Measurements from ENCODE around the gene EIF3I.
"Not testable (repeated sequence)": the region's sequence is repeated elsewhere in the genome, so short reads cannot be mapped to it uniquely, and the experiment has no call there.

Gene EIF3I

DNA sequence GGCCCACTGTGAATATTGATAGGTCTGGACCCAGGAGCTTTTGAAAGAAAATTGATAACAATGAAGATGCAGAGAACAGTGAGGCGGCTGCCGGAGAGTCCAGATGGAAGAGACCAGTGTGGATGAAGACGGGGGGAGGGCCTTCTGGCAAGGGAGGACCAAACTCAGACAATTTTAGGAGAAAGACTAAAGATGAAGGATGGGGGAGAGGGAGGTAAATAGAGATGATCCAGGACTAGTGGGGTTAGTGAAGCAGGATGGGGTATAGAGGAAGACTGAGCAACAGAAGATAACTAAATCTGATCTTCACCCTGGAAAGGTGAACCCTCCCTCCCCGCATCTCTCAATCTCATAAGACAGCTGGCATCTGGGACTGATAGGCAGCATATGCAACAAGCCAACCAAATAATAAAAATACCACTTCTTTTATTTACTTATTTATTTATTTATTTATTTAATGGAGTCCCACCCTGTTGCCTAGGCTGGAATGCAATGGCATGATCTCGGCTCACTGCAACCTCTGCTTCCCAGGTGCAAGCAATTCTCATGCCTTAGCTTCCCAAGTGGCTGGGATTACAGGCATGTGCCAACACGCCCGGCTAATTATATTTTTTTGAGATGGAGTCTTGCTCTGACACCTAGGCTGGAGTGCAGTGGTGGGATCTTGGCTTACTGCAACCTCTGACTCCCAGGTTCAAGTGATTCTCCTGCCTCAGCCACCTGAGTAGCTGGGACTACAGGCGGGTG, 10.5 kb downstream of the EIF3I start:
- FAIRE-seq, result no peak

- FAIRE-seq, result no peak
Measured at GRCh38 chr1:32234792-32235191, 12.6 kb downstream of the EIF3I start.

GRCh38 chr1:32239337-32239736, 17.1 kb downstream of the EIF3I start:
- FAIRE-seq, result no peak

DNA sequence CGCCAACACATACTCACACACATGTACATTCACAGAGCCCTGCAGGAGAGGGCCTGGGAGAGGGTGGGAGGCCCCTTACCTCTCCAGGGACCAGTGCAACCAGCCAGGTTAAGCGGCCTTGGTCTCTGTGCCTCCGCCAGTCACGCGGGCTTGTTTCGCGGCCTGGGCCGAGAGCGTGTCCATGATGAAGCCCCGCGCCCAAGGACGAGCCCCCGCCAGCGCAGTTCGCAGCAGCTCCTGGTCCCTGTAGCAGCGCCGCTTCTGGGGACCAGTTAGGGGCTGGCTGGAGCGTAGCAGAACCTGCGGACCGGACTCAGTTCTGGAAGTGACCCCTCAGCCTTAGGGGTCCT, 17.6 kb downstream of the EIF3I start:
- no peak for FAIRE-seq

GRCh38 chr1:32240140-32240951, 18.1 kb downstream of the EIF3I start:
- FAIRE-seq, result no peak

DNA sequence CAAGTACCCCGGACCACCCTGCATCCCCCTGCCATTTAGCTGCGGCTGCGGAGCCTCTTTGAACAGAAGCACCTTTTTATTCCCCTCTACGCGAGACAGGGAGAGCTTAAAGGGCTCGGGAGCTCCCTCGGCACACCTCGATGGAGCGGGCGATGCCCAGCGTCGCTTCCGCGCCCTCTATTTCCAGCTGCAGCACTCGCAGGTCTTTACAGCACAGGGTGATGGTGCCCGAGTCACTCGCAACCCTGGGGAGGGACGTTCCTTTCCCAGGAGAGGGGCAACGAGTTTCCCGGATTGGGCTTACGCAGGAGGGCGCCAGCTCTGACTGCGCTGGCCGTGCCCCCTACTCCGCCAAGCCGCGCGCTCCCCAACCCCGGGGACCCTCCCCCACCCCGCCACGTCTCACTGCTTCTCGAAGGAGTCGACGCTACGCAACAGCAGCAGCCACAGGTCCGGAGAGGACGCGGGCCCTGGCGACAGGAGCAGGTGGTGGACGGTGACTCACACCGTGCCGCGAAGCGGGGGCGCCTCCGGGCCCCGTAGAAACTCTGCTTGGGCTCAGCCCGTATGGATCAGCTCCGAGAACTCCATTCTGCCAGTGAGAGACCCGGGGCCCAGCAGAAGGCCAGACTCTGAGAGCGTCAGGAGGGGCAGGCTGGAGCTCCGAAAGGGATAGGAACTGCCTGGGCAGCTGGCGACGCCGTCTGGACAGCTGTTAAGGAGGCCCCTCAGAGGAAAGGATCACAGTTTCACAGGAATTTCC, 19.0 kb downstream of the EIF3I start:
- no peak for FAIRE-seq

DNA sequence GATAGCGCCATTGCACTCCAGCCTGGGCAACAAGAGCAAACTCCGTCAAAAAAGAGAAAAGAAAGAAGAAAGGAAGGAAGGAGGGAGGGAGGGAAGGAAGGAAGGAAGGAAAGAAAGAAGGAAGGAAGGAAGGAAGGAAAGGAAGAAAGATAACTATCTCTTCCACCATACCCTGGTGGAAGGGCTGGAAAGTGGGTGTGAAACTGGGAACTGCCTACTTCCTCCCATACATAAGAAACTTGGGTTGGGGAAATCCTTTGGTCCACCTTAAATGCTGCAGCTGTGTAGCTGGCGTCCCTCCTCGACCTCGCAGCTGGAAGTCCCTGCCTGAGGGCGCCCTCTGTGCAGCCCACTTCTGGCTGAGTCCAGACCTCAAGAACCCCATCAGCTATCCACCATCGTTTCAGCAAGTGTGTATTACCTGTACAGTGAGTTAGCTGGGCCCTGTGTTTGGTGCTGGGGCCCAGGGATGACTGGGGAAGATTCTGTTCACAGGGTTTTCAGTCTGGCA, 20.2 kb downstream of the EIF3I start:
- FAIRE-seq, result no peak

GRCh38 chr1:32246888-32247273, 24.7 kb downstream of the EIF3I start, which contains the start of gene FAM167B:
FAM167B (plus strand) TSS chr1:32247222; CDS start chr1:32247422, 200 bp downstream.
- no peak for FAIRE-seq

- no peak for FAIRE-seq
Measured at GRCh38 chr1:32247452-32247851, 25.2 kb downstream of the EIF3I start.

DNA sequence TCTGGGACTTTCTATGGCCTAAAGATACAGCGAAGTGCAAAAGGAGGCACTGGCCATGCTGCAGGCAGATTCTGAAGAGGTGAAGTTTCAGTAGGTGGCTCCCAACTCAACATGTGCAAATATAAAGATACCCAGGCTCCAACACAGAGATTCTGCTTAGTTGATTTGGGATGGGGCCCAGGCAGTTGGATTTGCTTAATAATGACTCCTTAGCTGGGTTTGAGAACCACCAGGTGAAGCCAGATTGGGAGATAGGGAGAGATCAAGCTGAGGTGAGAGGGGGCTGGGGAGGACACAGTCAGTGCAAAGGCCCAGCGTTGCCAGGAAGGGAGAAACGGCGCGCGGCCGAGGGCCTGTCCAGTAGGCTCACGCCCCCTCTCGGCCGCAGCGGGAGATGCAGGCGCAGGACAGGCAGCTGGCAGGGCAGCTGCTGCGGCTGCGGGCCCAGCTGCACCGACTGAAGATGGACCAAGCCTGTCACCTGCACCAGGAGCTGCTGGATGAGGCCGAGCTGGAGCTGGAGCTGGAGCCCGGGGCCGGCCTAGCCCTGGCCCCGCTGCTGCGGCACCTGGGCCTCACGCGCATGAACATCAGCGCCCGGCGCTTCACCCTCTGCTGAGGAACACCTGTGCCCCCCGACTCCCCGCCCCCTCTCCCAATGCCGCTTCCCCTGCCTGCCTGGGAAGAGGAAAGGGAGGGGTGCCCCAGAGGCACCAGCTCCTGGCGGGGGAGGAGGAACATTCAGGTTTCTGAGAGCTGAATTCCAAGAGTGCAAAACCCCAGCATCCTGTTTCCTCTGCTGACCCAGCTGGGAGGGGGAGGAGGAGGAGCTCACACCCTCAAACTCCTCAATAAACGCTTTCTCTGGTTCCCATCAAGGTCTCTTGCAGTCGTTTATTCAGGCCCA, 26.0 kb downstream of the EIF3I start:
- no peak for FAIRE-seq

DNA sequence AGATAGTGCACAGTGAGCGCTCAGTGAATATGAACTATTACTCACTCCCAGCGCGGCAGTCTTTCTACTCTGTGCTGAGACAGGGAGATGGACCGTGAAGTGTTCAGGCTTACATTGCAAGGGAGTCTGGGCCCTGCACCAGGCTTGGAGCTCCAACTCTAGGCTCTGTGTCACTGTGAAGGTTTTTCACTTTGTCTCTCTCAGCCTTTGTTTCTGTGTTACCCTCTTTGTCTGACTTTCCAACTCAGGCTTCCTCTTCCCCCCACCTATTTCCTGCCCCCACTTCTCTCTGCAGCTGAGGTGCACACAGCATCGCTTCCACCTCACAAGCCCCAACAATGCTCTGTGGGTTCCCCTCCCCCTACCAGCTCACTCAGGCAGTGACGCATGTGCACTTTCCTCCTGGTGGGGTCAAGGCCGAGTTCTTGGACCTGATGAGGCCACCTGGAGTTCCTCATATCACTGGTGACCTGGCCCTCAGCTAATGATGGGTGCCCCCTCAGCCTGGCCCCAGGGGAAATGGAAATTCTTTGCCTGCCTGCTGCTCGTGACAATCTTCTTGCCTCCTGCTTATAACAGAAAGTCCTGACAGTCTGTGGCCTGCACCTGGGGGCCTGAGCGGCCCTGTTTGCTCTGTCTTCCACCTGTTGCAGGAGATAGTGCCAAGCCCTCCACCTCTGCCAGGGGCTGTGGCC, 27.8 kb downstream of the EIF3I start:
- FAIRE-seq, result no peak

- no peak for FAIRE-seq
Measured at GRCh38 chr1:32250893-32251716, 28.9 kb downstream of the EIF3I start, which contains the start of gene LCK. LCK (plus strand) TSS chr1:32251265; CDS start chr1:32274330, 23,065 bp downstream.

- FAIRE-seq, result no peak
Measured at GRCh38 chr1:32255072-32256071, 33.2 kb downstream of the EIF3I start.

- no peak for FAIRE-seq
Measured at GRCh38 chr1:32256473-32257226, 34.4 kb downstream of the EIF3I start.

GRCh38 chr1:32257227-32257508, 35.0 kb downstream of the EIF3I start:
- FAIRE-seq, result no peak

DNA sequence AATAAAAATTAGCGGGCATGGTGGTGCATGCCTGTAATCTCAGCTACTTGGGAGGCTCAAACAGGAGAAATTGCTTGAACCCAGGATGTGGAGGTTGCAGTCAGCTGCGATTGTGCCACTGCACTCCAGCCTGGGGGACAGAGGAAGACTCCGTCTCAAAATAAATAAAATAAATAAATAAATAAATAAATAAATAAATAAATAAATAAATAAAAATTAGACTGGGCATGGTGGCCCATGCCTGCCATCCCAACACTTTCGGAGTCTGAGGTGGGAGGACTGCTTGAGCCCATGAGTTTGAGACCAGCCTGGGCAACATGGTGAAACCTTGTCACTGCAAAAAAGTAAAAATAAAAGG, 41.0 kb downstream of the EIF3I start:
- FAIRE-seq, result not testable (repeated sequence)

- no peak for FAIRE-seq
Measured at GRCh38 chr1:32263744-32264143, 41.5 kb downstream of the EIF3I start.

DNA sequence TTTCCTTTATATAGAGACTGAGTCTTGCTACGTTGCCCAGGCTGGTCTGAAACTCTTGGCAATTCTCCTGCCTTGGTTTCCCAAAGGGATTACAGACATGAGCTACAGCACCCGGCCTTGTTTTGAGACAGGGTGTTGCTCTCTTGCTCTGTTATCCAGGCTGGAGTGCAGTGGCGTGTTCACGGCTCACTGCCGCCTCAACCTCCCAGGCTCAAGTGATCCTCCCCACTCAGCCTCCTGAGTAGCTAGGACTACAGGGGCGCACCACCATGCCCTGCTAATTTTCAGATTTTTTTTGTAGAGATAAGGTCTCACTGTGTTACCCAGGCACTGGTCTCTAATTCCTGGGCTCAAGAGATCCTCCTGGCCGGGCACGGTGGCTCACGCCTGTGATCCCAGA, 43.6 kb downstream of the EIF3I start:
- no peak for FAIRE-seq

Data from G401.6 (cell line).